Measurements from ENCODE around the gene DMGDH.
A peak's percentile ranks its signal among the peaks of the same experiment; 100 is the strongest.

Gene DMGDH

GRCh38 chr5:78964889-78965288 is 104.6 kb downstream of the DMGDH start:
- no peak overlapping the region for H3K4me3 ChIP-seq (ENCODE audit: low read depth, low read length)
- TF ChIP-seq, protein P1, sequence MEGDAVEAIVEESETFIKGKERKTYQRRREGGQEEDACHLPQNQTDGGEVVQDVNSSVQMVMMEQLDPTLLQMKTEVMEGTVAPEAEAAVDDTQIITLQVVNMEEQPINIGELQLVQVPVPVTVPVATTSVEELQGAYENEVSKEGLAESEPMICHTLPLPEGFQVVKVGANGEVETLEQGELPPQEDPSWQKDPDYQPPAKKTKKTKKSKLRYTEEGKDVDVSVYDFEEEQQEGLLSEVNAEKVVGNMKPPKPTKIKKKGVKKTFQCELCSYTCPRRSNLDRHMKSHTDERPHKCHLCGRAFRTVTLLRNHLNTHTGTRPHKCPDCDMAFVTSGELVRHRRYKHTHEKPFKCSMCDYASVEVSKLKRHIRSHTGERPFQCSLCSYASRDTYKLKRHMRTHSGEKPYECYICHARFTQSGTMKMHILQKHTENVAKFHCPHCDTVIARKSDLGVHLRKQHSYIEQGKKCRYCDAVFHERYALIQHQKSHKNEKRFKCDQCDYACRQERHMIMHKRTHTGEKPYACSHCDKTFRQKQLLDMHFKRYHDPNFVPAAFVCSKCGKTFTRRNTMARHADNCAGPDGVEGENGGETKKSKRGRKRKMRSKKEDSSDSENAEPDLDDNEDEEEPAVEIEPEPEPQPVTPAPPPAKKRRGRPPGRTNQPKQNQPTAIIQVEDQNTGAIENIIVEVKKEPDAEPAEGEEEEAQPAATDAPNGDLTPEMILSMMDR (IDR thresholded peaks at IDR 0.05; ENCODE audit: low read depth, low read length) = 0 out of 2 replicates have a peak, but pooled peaks have one; percentile 27

DNA sequence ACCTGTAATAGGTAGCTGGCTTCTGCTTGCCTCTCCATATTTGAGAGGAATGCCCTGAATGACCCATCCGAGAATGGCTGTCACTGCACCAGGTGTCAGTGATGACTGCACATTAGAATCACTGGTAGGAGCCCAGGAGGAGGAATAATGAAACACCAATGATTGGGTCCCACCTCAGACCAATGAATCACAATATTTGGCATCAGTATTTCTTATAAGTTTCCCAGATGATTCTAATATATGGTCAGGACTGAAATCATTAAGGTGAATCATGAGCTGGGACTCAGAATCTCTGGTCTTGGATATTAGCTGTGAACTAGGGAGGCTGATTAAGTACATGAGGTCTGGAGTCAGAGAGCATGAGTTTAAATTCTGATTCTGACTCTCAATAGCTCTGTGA is 107.7 kb downstream of the DMGDH start:
- TF ChIP-seq, protein P1 (IDR thresholded peaks at IDR 0.05; ENCODE audit: low read depth, low read length) = no peak
- no peak overlapping the region for H3K4me3 ChIP-seq (ENCODE audit: low read depth, low read length)

DNA sequence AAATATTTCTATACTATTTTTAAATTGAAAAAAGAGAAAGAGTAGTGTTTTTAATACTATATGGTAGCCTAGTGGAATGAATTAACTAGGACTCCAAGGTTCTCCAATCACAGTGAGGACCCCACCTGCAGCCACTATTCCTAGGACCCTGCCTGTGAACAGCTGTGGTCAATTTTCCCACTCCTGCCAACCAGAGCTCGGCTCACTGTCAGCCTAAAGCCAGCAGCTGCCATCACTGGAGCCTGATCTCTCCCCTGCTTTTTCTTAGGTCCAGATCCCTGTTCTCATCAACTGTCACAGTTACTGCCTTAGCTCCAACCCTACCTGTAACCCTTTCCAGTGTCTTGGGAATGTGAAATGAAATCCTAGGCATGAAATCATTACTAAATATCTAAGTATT is 109.7 kb downstream of the DMGDH start:
- TF ChIP-seq, protein P1 (IDR thresholded peaks at IDR 0.05; ENCODE audit: low read depth, low read length) = no peak

DNA sequence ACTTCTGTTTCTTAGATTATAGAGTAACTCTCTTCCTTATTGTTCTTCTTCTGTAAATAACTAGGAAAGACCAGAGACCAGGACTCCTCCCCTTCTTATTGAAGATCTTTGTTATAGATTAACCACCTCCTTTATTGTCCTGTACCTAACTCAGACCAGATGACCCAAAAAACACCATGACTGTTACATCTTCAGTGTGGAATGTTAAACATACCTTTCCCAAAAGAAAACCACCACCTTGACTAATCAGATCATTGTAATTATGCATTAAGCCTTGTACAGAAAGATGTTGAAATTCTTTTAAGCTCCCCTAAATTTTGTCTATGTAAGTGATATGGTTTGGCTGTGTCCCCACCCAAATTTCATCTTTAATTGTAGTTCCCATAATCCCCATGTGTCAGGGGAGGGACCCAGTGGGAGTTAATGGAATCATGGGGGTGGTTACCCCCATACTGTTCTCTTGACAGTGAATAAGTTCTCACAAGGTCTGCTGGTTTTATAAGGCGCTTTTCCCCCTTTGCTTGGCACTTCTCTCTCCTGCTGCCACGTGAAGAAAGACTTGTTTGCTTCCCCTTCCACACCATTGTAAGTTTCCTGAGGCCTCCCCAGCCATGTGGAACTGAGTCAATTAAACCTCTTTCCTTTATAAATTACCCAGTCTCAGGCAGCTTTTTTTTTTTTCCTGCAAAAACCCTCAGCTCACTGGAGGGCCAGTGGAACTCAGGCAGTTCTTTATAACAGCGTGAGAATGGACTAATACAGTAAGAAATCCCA is 110.6 kb downstream of the DMGDH start:
- TF ChIP-seq, protein P1 (IDR thresholded peaks at IDR 0.05; ENCODE audit: low read depth, low read length) = no peak
- H3K4me3 ChIP-seq (ENCODE audit: low read depth, low read length) = no peak overlapping the region

More for the DNA sequence above, 109.7 kb downstream of the DMGDH start:
- H3K4me3 ChIP-seq (ENCODE audit: low read depth, low read length) = no peak overlapping the region

- TF ChIP-seq, protein P1 (IDR thresholded peaks at IDR 0.05; ENCODE audit: low read depth, low read length) = no peak
- no peak overlapping the region for H3K4me3 ChIP-seq (ENCODE audit: low read depth, low read length)
Measured at GRCh38 chr5:78956901-78957300, 112.6 kb downstream of the DMGDH start.

- no peak overlapping the region for H3K4me3 ChIP-seq (ENCODE audit: low read depth, low read length)
- TF ChIP-seq, protein P1 (IDR thresholded peaks at IDR 0.05; ENCODE audit: low read depth, low read length) = no peak
Measured at GRCh38 chr5:78953092-78953800, 116.2 kb downstream of the DMGDH start.
